Measurements from ENCODE around the gene CSNK1A1.

GRCh38 chr5:149510136-149510535 lies 41.1 kb downstream of the CSNK1A1 start:
- TF ChIP-seq CTCF (conservative IDR thresholded peaks at IDR 0.05; ENCODE audit: low read depth, low read length) (no peak), EZH2 (IDR thresholded peaks at IDR 0.05; ENCODE audit: borderline replicate concordance, low read depth, low read length, poor library complexity, severe bottlenecking) (no peak)

Data from A673 (cell line).